Fibroblast of lung (primary cell): ENCODE measurements around the gene PGAP3. TPM values are rescaled to one million over a fixed set of nuclear protein-coding genes. Genes with fewer than 3 reads are reported as not detected.
A peak's percentile ranks its signal among the peaks of the same experiment; 100 is the strongest.

ENCODE experiments used
- DNase-seq, 2 donors: peaks; one replicate each; pipeline versions ENCODE4 v3.0.0 to v3.0.0-alpha.2; 2010; ENCODE audit warnings: low read depth in 2 of 2
- H2AFZ ChIP-seq: 2 replicates; pipeline ENCODE4 v1.5.1; 2012; ENCODE audit warnings: low read length, control low read depth, inconsistent platforms
- H3K27ac ChIP-seq: 2 replicates; pipeline ENCODE4 v1.5.1; 2011; ENCODE audit warnings: low read length, control low read depth; ENCODE audit not compliant: insufficient read depth
- H3K27me3 ChIP-seq: 2 replicates; pipeline ENCODE4 v1.5.1; 2011; ENCODE audit warnings: mild to moderate bottlenecking, low read length; ENCODE audit not compliant: control insufficient read depth, insufficient read depth
- H3K36me3 ChIP-seq: 2 replicates; pipeline ENCODE4 v1.5.1; 2011; ENCODE audit warnings: low read length; ENCODE audit not compliant: control insufficient read depth, insufficient read depth
- H3K4me1 ChIP-seq: 2 replicates; pipeline ENCODE4 v1.5.1; 2011; ENCODE audit warnings: low read length; ENCODE audit not compliant: control insufficient read depth, insufficient read depth; ENCODE audit errors: extremely low read depth
- H3K4me2 ChIP-seq: 2 replicates; pipeline ENCODE4 v1.5.1; 2011; ENCODE audit warnings: low read length, control low read depth; ENCODE audit not compliant: insufficient read depth; ENCODE audit errors: extremely low read depth
- H3K4me3 ChIP-seq, 4 experiments: fragments of 200-600 bp in 1 of 4; sonication (generic) in 1 of 4; replicated peaks in 1 of 4; 2 replicates each; pipeline ENCODE4 v1.5.1; 2011 to 2016; ENCODE audit warnings: low read length in 4 of 4, low read depth in 3 of 4, mild to moderate bottlenecking in 3 of 4, control low read depth in 2 of 4, inconsistent platforms in 1 of 4, mixed read lengths in 1 of 4; ENCODE audit not compliant: insufficient read depth in 1 of 4; ENCODE audit errors: control extremely low read depth in 1 of 4
- H3K79me2 ChIP-seq: 2 replicates; pipeline ENCODE4 v1.5.1; 2012; ENCODE audit warnings: mild to moderate bottlenecking, low read length, inconsistent platforms; ENCODE audit not compliant: control insufficient read depth, insufficient read depth
- H3K9ac ChIP-seq: 2 replicates; pipeline ENCODE4 v1.5.1; 2011; ENCODE audit warnings: mild to moderate bottlenecking, low read length, control low read depth; ENCODE audit not compliant: insufficient read depth
- H3K9me3 ChIP-seq: 2 replicates; pipeline ENCODE4 v1.5.1; 2012; ENCODE audit warnings: low read depth, low read length; ENCODE audit not compliant: control insufficient read depth, insufficient read depth
- H4K20me1 ChIP-seq: 2 replicates; pipeline ENCODE4 v1.5.1; 2011; ENCODE audit warnings: low read length; ENCODE audit not compliant: control insufficient read depth, insufficient read depth; ENCODE audit errors: extremely low read depth
- EZH2 ChIP-seq: IDR thresholded peaks from 2 replicates; pipeline ENCODE4 v1.5.1; 2012; ENCODE audit warnings: low read length, control low read depth, mild to moderate bottlenecking; ENCODE audit errors: missing control alignments
- polyA plus RNA-seq, 2 donors: library from polyadenylated mRNA; depleted of rRNA in 1 of 2; stranded (reverse) in 1 of 2; unstranded in 1 of 2; fragments of >200 nt; gene quantifications; 2 replicates each; pipeline ENCODE4 v1.2.1, GENCODE V29; 2011 to 2012; ENCODE audit warnings: missing spikeins in 1 of 2
- total RNA-seq: library from RNA; depleted of rRNA; stranded (reverse); fragments of >200 nt; gene quantifications from 2 replicates; pipeline ENCODE4 v1.2.1, GENCODE V29; 2014
- TF ChIP-seq, protein P1 (sequence below), 2 donors: IDR thresholded peaks in 1 of 2; conservative IDR thresholded peaks in 1 of 2; 1 replicate in 1 of 2; 2 replicates in 1 of 2; pipeline ENCODE4 v1.5.1; 2011 to 2012; ENCODE audit warnings: low read length in 2 of 2, control low read depth in 1 of 2, inconsistent platforms in 1 of 2, low read depth in 1 of 2, mild to moderate bottlenecking in 1 of 2

PGAP3 gene
- total and polyA plus RNA-seq, 2 donors (not counting 1 experiment from before 2014, with no cell fraction given): 7.9 to 8.8 TPM

DNA sequence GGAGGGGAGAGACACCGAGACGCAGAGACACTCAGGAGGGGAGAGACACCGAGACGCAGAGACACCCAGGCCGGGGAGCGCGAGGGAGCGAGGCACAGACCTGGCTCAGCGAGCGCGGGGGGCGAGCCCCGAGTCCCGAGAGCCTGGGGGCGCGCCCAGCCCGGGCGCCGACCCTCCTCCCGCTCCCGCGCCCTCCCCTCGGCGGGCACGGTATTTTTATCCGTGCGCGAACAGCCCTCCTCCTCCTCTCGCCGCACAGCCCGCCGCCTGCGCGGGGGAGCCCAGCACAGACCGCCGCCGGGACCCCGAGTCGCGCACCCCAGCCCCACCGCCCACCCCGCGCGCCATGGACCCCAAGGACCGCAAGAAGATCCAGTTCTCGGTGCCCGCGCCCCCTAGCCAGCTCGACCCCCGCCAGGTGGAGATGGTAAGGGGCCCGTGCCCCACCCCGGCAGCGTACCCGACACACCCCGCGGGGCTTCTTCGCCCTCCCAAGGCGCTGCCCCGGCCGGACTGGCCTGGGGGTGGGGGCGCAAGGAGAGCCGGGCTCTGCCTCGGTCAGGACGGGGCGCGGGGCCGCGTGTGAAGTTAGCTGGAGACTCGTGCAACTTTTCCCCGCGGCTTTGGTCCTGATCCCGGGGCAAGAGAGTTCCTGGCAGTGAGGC lies 60.7 kb downstream of the PGAP3 start:
- H3K36me3 ChIP-seq: no peaks in the 10 kb centered on the region
- DNase-seq: no peak
- H4K20me1 ChIP-seq: no peaks in the 10 kb centered on the region
- no peak overlapping the region for H2AFZ ChIP-seq
- no peak overlapping the region for H3K27ac ChIP-seq
- no peaks in the 10 kb centered on the region for H3K9me3 ChIP-seq
- H3K4me2 ChIP-seq: peak overlapping the region; percentile 13
- peaks cover 56% of the 10 kb centered on the region for H3K27me3 ChIP-seq
- peak overlapping the region in 2 of 4 experiments; percentile 16 to 38 for H3K4me3 ChIP-seq
- no peaks in the 10 kb centered on the region for H3K4me1 ChIP-seq
- TF ChIP-seq, protein P1, sequence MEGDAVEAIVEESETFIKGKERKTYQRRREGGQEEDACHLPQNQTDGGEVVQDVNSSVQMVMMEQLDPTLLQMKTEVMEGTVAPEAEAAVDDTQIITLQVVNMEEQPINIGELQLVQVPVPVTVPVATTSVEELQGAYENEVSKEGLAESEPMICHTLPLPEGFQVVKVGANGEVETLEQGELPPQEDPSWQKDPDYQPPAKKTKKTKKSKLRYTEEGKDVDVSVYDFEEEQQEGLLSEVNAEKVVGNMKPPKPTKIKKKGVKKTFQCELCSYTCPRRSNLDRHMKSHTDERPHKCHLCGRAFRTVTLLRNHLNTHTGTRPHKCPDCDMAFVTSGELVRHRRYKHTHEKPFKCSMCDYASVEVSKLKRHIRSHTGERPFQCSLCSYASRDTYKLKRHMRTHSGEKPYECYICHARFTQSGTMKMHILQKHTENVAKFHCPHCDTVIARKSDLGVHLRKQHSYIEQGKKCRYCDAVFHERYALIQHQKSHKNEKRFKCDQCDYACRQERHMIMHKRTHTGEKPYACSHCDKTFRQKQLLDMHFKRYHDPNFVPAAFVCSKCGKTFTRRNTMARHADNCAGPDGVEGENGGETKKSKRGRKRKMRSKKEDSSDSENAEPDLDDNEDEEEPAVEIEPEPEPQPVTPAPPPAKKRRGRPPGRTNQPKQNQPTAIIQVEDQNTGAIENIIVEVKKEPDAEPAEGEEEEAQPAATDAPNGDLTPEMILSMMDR (conservative IDR thresholded peaks at IDR 0.05 in 1 of 2, IDR thresholded peaks at IDR 0.05 in 1 of 2; ENCODE audit: low read depth in 1 of 2, low read length in 2 of 2): no peak
- peak; percentile 99 for TF ChIP-seq EZH2
- no peaks in the 10 kb centered on the region for H3K79me2 ChIP-seq
- no peak overlapping the region for H3K9ac ChIP-seq

DNA sequence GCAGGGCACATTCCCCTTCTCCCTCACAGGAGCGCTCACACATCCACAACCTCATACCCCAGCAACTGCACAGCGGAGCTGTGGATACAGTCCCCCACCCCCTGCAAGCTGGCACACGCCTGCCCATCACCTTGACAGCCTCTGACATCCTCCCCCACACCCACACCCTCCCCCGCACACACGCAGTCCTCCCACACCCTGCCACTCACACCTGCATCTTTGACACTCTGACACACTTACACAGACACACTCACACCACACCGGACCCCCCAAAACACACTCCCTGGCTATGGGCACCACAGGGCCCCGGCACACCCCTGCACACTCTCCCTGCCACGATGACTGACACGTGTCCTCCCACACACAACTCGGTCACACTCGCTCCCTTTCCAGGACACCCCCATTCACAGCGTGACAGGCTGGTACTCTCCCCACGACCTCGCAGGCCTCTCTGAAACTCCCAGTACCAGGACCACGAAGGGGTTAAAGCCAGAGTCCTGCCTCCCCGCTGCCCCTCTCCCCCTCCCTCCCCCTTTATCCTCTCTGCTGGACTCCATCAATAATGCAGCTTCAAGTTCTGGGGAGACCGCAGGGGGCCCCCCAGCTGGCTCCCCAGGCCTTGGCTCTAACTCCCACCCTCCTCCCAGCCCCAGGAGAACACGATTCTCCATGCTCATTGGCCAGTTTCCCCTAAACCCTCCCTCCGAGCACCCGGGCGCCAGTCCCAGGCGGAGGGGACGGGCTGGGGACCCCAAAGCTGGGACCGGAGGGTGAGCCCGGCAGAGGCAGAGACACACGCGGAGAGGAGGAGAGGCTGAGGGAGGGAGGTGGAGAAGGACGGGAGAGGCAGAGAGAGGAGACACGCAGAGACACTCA lies 61.4 kb downstream of the PGAP3 start, which contains the start of gene PPP1R1B:
Gene PPP1R1B (plus strand): TSS at position 782 of the 876 bp plus-strand sequence. CDS start 441 bp downstream, outside the sequence.
- H3K9me3 ChIP-seq: no peaks in the 10 kb centered on the region
- H3K4me1 ChIP-seq: no peaks in the 10 kb centered on the region
- no peak for DNase-seq
- no peak within 1 kb of the TSS for H3K9ac ChIP-seq
- TF ChIP-seq, protein P1 (conservative IDR thresholded peaks at IDR 0.05 in 1 of 2, IDR thresholded peaks at IDR 0.05 in 1 of 2; ENCODE audit: low read depth in 1 of 2, low read length in 2 of 2): no peak
- TF ChIP-seq EZH2: no peak
- peak within 1 kb of the TSS in 2 of 4 experiments; percentile 16 to 38 for H3K4me3 ChIP-seq
- H3K27me3 ChIP-seq: peaks cover 51% of the 10 kb centered on the region
- no peak within 1 kb of the TSS for H2AFZ ChIP-seq
- H4K20me1 ChIP-seq: no peaks in the 10 kb centered on the region
- peak within 1 kb of the TSS; percentile 13 for H3K4me2 ChIP-seq
- no peaks in the 10 kb centered on the region for H3K79me2 ChIP-seq
- H3K36me3 ChIP-seq: no peaks in the 10 kb centered on the region
- no peak within 1 kb of the TSS for H3K27ac ChIP-seq

DNA sequence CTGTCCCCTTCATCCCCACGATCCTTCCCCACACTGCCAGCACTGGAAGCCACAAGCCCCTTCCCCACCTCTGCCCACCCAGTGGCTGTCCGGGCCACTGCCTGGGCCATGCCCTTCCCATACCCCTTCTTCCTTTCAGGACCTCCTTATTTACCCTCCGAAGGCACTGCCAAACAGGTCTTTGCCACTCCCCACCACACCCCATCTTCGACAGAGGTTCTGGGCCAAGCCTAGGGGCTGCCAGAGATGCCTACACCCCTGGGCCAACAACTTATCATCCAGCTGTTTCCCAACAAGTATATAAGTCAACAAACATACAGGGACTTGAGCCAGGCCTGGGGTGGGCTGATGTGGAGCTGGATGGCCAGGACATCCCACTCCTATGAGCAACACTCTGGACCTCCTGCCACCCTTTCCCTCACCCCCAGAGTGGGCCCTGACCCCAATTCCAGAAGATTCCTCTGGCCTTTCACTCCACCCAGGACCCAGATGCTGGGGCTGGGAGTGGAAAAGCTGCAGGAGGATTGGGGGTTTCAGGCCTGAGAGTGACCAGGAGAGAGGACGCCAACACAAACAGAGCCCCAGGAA lies 62.6 kb downstream of the PGAP3 start:
- no peak for TF ChIP-seq EZH2
- TF ChIP-seq, protein P1 (conservative IDR thresholded peaks at IDR 0.05 in 1 of 2, IDR thresholded peaks at IDR 0.05 in 1 of 2; ENCODE audit: low read depth in 1 of 2, low read length in 2 of 2): no peak
- H3K79me2 ChIP-seq: no peaks in the 10 kb centered on the region
- H3K4me1 ChIP-seq: no peaks in the 10 kb centered on the region
- no peaks in the 10 kb centered on the region for H4K20me1 ChIP-seq
- no peak overlapping the region for H3K4me2 ChIP-seq
- H3K9me3 ChIP-seq: no peaks in the 10 kb centered on the region
- H2AFZ ChIP-seq: no peak overlapping the region
- DNase-seq: no peak
- H3K4me3 ChIP-seq: no peak overlapping the region
- H3K27me3 ChIP-seq: peaks cover 52% of the 10 kb centered on the region
- no peaks in the 10 kb centered on the region for H3K36me3 ChIP-seq
- H3K27ac ChIP-seq: no peak overlapping the region
- H3K9ac ChIP-seq: no peak overlapping the region
